GM21390 (cell line): ENCODE data around the gene TMEM179.

Source experiments
- ATAC-seq: cut with Tn5 transposase; IDR thresholded peaks from one replicate; pipeline ENCODE4 v1.9.1; 2021; ENCODE audit not compliant: unreplicated experiment

TMEM179 gene

DNA sequence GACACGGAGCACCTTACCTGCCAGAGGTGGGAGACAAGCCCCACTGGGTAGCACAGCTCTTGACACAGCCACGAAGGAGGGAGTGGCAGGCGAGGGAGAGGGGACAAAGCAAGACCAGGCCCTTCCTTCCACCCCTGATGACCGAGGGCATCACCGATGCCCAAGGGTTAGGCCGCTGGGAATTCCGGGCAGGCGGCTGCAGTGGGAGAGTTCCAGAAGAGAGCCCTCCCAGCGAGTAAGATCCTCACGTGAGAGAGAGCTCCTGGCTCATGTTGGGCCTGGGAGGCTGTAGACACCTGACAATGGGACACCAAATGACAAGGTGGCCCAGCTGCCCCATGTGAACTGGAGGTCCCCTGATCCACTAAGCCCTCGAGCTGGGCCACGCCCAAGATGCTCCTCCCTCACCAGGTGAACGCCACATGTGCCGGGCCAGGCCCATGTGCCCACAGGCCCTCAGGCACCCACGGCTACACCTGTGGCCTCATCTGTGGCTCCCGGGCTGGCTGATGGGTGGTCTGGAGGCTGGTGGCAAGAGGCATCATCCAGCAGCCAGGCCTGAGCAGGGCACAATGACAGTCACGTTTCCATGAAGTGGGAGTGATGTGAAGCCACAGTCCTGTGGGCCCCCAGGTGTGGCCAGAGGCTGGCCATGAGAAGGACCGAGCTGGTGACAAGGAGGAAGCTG lies 57.1 kb downstream of the TMEM179 start:
- no peak for ATAC-seq

- ATAC-seq = no peak
Measured at GRCh38 chr14:104546591-104547309, 57.8 kb downstream of the TMEM179 start.

- no peak for ATAC-seq
Measured at GRCh38 chr14:104545942-104546501, 58.5 kb downstream of the TMEM179 start.

DNA sequence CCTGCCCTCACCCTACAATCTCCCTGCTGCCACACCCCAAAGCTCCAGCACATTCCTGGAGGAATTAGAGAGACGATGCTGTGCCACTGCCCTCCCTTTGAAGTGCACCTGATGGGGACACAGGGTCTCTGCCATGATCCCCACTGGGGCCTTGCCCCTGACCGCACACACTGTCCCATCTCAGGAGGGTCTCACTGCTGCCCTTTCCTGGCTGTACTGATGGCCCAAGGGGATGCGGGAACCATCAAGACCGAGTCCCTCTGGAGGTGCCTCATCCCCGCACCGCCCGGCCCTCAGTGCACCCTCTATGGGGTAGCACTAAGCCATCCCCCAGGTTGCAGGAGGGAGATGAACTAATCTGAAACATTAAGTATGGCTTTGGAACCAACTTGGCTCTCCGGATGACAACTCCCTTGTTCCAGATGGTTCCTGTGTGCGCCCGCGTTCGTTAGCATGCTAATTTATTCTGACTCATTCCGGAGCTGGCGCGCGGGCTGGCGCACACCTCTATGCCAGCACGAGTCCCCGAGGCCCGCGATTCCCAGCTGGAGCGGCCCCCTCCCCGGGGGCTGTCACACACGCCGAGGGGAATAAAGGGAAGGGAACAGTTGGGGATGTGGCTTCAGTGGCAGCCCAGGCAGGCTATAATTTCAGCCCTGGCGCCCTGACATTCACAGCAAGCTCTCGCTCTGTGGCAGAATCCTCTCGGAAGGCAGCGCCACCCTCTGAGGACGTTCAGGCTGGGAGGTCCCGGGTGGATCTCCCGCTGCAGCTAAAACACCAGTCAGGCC lies 59.2 kb downstream of the TMEM179 start:
- no peak for ATAC-seq

- no peak for ATAC-seq
Measured at GRCh38 chr14:104544362-104544961, 60.1 kb downstream of the TMEM179 start.

DNA sequence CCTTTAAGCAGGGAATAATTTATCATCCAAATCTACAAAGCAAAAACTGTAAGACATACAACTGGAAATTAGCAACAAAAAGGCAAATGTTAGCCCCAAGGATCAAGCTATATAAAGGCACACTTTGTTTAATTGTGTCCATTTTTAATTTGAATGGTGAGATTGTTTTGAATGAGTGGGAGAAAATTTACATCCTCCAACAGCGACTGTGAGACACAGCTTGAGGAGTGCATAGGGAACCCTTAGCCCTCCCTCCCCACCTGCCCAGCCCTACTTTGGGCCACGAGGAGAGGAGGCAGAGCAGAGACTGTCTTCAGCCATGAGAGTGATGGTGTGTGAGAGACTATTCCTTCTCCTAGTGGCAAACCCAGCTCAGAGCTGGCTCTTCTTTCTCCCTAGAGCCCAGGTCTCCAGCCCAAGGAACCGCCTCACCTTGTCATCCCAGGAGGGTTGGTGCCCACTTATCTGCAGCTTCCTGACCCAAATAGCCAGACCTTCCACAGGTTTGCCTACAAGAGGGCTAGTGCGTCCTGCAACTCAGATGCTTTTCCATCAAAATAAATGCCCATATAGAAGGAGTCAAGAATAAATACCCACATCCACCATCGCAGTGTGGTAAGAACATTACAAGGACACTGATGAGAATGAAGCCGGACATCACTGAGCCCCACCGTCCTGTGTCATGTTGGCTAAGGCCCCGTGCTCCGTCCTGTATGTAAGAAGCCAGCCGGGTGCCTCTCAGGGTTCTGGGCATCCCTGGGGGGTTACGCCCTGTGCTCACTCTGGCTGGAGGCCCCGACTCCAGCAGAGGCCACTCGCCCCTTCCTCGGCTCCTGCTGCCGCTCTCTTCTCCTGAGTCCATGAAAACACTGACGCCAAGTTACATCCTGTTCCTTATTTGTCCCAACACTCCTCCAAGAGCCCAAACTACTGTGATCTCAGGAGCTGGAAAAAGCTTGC lies 61.4 kb downstream of the TMEM179 start:
- ATAC-seq = no peak

DNA sequence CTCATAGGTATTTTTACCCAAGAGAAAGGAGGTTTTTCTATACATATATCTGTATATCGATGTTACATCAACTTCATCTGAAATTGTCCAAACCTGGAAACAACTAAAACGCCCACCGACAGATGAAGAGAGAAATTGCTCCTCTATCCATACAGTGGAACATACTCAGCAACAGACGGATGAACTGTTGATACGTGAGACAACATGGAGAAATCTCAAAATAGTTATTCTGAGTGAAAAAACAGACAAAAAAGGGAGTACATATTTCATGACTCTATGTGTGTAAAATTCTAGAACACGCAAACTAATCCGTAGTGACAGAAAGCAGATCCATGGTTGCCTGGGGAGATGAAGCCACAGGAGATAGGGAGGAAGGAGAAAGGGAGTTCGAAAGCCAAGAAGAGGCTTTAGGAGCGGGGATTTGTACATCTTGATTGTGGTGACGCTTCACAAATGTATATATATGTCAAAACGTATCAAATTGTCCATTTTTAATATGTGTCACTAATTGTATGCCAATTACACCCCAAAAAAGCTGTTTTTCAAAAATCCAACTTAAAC lies 62.6 kb downstream of the TMEM179 start:
- no peak for ATAC-seq
